Trophoblast cell (in vitro differentiated cells and primary cell): ENCODE data around the gene ASTN2.

ENCODE experiments used
- DNase-seq, 2 donors: peaks; one replicate each; pipeline ENCODE4 v3.0.0-alpha.2; 2016
- H2AFZ ChIP-seq: 2 replicates; pipeline ENCODE4 v1.6.1; 2013; ENCODE audit warnings: low read length, moderate library complexity, mild to moderate bottlenecking; ENCODE audit not compliant: insufficient read depth, poor library complexity
- H2AK5ac ChIP-seq: 2 replicates; pipeline ENCODE4 v1.6.1; 2013; ENCODE audit warnings: mild to moderate bottlenecking, low read length
- H2BK120ac ChIP-seq: 2 replicates; pipeline ENCODE4 v1.6.1; 2013; ENCODE audit warnings: low read length, mild to moderate bottlenecking, moderate library complexity; ENCODE audit not compliant: insufficient read depth, poor library complexity
- H2BK12ac ChIP-seq: 2 replicates; pipeline ENCODE4 v1.6.1; 2013; ENCODE audit warnings: mild to moderate bottlenecking, low read length, moderate library complexity
- H2BK5ac ChIP-seq: 2 replicates; pipeline ENCODE4 v1.6.1; 2013; ENCODE audit warnings: low read length, low read depth, moderate library complexity, mild to moderate bottlenecking; ENCODE audit not compliant: poor library complexity
- H3K14ac ChIP-seq: 2 replicates; pipeline ENCODE4 v1.6.1; 2013; ENCODE audit warnings: mild to moderate bottlenecking, low read length
- H3K18ac ChIP-seq: 2 replicates; pipeline ENCODE4 v1.6.1; 2013; ENCODE audit warnings: mild to moderate bottlenecking, low read length
- H3K23ac ChIP-seq: 2 replicates; pipeline ENCODE4 v1.6.1; 2013; ENCODE audit warnings: low read length
- H3K27ac ChIP-seq: 2 replicates; pipeline ENCODE4 v1.5.1; 2013; ENCODE audit warnings: low read depth, mild to moderate bottlenecking, inconsistent platforms, low read length, moderate library complexity
- H3K27me3 ChIP-seq: 2 replicates; pipeline ENCODE4 v1.6.1; 2013; ENCODE audit warnings: inconsistent platforms, mild to moderate bottlenecking, low read length, moderate library complexity; ENCODE audit not compliant: insufficient read depth
- H3K36me3 ChIP-seq, 2 experiments: 1 replicate in 1 of 2; 2 replicates in 1 of 2; pipeline ENCODE4 v1.6.1; 2013; ENCODE audit warnings: low read length in 2 of 2, mild to moderate bottlenecking in 2 of 2, moderate library complexity in 1 of 2; ENCODE audit not compliant: insufficient read depth in 2 of 2, control insufficient read depth in 1 of 2
- H3K4ac ChIP-seq: 2 replicates; pipeline ENCODE4 v1.6.1; 2013; ENCODE audit warnings: low read depth, mild to moderate bottlenecking, low read length, moderate library complexity
- H3K4me1 ChIP-seq, 2 experiments: 1 replicate in 1 of 2; 2 replicates in 1 of 2; pipeline ENCODE4 v1.6.1; 2013; ENCODE audit warnings: low read length in 2 of 2, mild to moderate bottlenecking in 2 of 2, moderate library complexity in 1 of 2; ENCODE audit not compliant: insufficient read depth in 2 of 2, control insufficient read depth in 1 of 2
- H3K4me2 ChIP-seq: 2 replicates; pipeline ENCODE4 v1.6.1; 2013; ENCODE audit warnings: inconsistent platforms, mild to moderate bottlenecking, low read length, moderate library complexity
- H3K4me3 ChIP-seq: 2 replicates; pipeline ENCODE4 v1.5.1; 2013; ENCODE audit warnings: mild to moderate bottlenecking, low read depth, low read length, inconsistent platforms
- H3K79me1 ChIP-seq: one replicate; pipeline ENCODE4 v1.6.1; 2013; ENCODE audit warnings: low read length
- H3K79me2 ChIP-seq: 2 replicates; pipeline ENCODE4 v1.6.1; 2013; ENCODE audit warnings: low read length, mild to moderate bottlenecking; ENCODE audit not compliant: control insufficient read depth, insufficient read depth, poor library complexity
- H3K9ac ChIP-seq: 2 replicates; pipeline ENCODE4 v1.6.1; 2013; ENCODE audit warnings: mild to moderate bottlenecking, low read length
- H3K9me3 ChIP-seq: 2 replicates; pipeline ENCODE4 v1.6.1; 2013; ENCODE audit warnings: low read depth, mild to moderate bottlenecking, control low read depth, inconsistent platforms, low read length; ENCODE audit not compliant: insufficient read depth
- H4K12ac ChIP-seq: 2 replicates; pipeline ENCODE4 v1.6.1; 2013; ENCODE audit warnings: low read depth, mild to moderate bottlenecking, low read length, moderate library complexity
- H4K8ac ChIP-seq: 2 replicates; pipeline ENCODE4 v1.6.1; 2013; ENCODE audit warnings: low read depth, mild to moderate bottlenecking, low read length, moderate library complexity
- H4K91ac ChIP-seq: one replicate; pipeline ENCODE4 v1.6.1; 2013; ENCODE audit warnings: low read depth, mild to moderate bottlenecking, low read length, moderate library complexity
- WGBS: extraction: QIAGEN DNeasy Blood & Tissue Kit; methylation state at CpG from one replicate; pipeline ENCODE4 v1.1.7; 2013; ENCODE audit warnings: missing lambda C conversion rate; ENCODE audit not compliant: insufficient read length, insufficient coverage; ENCODE audit errors: extremely low coverage; 5-methylcytosine and 5-hydroxymethylcytosine counted together

Gene ASTN2

GRCh38 chr9:117083559-117083958, 331.3 kb downstream of the ASTN2 start:
- H3K9ac ChIP-seq: no peak overlapping the region
- H3K9me3 ChIP-seq: no peaks in the 10 kb centered on the region
- H3K79me1 ChIP-seq: no peaks in the 10 kb centered on the region
- H2BK5ac ChIP-seq: no peak overlapping the region
- no peak overlapping the region for H3K23ac ChIP-seq
- no peak overlapping the region for H3K4me2 ChIP-seq
- H4K91ac ChIP-seq: no peak overlapping the region
- H3K18ac ChIP-seq: no peak overlapping the region
- H3K14ac ChIP-seq: no peak overlapping the region
- H4K8ac ChIP-seq: no peak overlapping the region
- WGBS: no CpG with 5 or more reads among the region's 8 CpGs
- peaks cover 0 to 2% of the 10 kb centered on the region in 2 experiments for H3K4me1 ChIP-seq
- no peaks in the 10 kb centered on the region for H3K36me3 ChIP-seq
- H2AK5ac ChIP-seq: no peak overlapping the region
- H3K27me3 ChIP-seq: no peaks in the 10 kb centered on the region
- no peak overlapping the region for H3K4ac ChIP-seq
- H2BK12ac ChIP-seq: no peak overlapping the region
- no peak overlapping the region for H2BK120ac ChIP-seq
- H3K4me3 ChIP-seq: no peak overlapping the region
- no peak overlapping the region for H4K12ac ChIP-seq
- H2AFZ ChIP-seq: no peak overlapping the region
- H3K79me2 ChIP-seq: no peaks in the 10 kb centered on the region
- no peak overlapping the region for H3K27ac ChIP-seq
- DNase-seq: no peak

DNA sequence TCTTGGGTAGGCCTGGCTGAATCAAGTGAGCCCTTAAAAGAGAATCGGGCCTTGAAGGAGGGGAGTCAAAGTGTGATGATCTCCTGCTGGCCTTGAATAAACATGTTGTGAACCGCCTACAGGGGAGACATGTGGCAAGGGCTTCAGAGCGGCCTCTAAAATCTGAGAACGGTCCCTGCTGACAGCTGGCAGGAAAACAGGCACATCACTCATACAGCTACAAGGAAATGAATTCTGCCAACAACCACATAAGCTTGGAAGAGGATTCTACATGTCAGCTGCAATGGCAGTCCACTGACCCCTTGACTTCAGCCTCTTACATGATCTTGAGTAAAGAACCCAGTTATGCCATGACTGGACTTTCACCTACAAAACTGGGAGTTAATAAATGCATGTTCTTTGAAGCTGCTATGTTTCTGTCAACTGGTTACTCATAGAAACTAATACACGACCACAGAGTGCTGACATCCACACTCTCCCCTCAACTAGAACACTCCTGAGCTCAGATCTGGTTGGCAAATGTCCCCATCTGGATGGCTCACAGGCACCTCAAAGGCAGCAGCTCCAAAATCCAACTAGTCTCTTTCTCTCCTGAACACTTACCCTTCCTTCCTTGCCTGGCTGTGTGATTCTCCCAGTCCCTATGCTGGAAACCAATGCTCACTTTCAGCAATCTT, 333.1 kb downstream of the ASTN2 start:
- no peak overlapping the region for H3K4me2 ChIP-seq
- H3K36me3 ChIP-seq: no peaks in the 10 kb centered on the region
- H3K4me1 ChIP-seq: peaks cover 0 to 2% of the 10 kb centered on the region in 2 experiments
- no peak overlapping the region for H3K4me3 ChIP-seq
- H2BK120ac ChIP-seq: no peak overlapping the region
- H4K91ac ChIP-seq: no peak overlapping the region
- DNase-seq: no peak
- no CpG with 5 or more reads among the region's 5 CpGs for WGBS
- no peak overlapping the region for H3K9ac ChIP-seq
- H3K79me1 ChIP-seq: no peaks in the 10 kb centered on the region
- H3K27ac ChIP-seq: no peak overlapping the region
- no peak overlapping the region for H2AK5ac ChIP-seq
- no peak overlapping the region for H2BK12ac ChIP-seq
- H3K18ac ChIP-seq: no peak overlapping the region
- H3K23ac ChIP-seq: no peak overlapping the region
- H3K79me2 ChIP-seq: no peaks in the 10 kb centered on the region
- H4K12ac ChIP-seq: no peak overlapping the region
- H3K27me3 ChIP-seq: no peaks in the 10 kb centered on the region
- no peak overlapping the region for H3K4ac ChIP-seq
- no peak overlapping the region for H2AFZ ChIP-seq
- H3K14ac ChIP-seq: no peak overlapping the region
- no peak overlapping the region for H2BK5ac ChIP-seq
- H4K8ac ChIP-seq: no peak overlapping the region
- H3K9me3 ChIP-seq: no peaks in the 10 kb centered on the region

DNA sequence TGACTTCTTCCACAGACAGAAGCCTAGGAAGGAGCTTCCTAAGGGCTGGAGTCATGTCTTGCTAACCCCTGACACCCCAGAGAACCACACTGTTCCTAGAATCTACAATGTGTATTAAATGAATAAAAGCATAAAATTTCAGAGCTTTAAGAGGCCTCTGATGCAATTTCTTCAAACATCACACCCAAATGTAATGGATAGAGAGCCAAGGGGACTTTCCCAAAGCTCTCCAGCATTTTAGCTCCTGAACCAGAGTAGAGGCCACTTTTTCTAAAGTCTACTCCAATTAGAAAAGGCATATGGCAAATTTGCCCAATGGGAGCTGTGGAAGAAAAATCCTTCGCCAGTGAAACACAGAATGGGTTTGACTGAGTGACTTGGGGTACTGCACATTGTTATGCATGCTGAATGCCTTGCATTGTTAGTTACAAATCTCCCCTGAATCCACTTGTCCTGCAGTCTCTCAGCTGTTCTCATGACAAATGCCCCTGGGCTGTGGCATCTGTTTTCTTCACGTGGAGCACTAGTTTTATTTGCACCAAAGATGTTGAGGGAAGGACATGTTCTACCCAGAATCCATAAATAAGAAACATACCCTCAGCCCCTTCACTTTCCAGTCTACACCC, 334.0 kb downstream of the ASTN2 start:
- WGBS: no CpG with 5 or more reads among the region's 2 CpGs
- Histone ChIP-seq H2BK120ac (no peak overlapping the region), H3K14ac (no peak overlapping the region), H4K12ac (no peak overlapping the region), H3K79me2 (no peaks in the 10 kb centered on the region), H4K91ac (no peak overlapping the region), H2BK5ac (no peak overlapping the region), H3K9ac (no peak overlapping the region), H3K27ac (no peak overlapping the region), H3K36me3 (no peaks in the 10 kb centered on the region), H3K27me3 (no peaks in the 10 kb centered on the region), H3K4me2 (no peak overlapping the region), H3K4ac (no peak overlapping the region), H2BK12ac (no peak overlapping the region), H2AK5ac (no peak overlapping the region), H3K23ac (no peak overlapping the region), H3K79me1 (no peaks in the 10 kb centered on the region), H3K4me3 (no peak overlapping the region), H3K18ac (no peak overlapping the region), H3K4me1 (peaks cover 0 to 2% of the 10 kb centered on the region in 2 experiments), H2AFZ (no peak overlapping the region), H4K8ac (no peak overlapping the region), H3K9me3 (no peaks in the 10 kb centered on the region)
- DNase-seq: no peak

DNA sequence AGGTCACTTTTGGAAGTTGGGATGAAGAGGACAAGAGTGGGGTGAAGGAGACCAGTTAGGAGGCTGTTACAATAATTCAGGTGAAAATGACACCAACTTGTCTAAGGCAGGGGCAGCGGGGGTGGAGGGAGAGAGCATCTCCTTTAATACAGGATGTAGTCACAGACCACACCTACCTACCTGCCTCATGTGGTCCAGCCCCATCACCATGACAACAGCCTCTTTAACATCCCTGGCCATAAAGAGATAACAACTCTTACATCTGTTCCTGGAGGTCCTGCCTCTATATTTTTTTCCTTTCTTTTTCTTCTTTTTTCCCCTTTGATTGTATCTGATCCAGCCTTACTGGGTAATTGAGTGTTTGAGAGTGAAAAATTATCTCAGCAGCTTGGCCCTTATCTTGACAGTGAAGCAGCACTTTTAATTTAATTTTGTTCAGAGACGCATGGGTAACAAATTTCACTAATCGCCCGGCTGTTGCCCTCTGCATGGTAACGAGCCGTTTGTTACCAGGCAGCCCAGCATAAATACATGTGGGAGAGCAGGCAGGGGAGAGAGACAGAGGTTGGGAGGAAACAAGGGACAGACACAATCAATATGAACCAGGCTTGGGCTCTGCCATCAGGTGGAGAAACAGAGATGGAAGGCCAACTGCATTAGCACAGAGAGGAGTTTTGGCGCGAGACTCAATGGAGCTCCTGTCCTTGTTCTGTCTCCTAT, 338.1 kb downstream of the ASTN2 start:
- no peak overlapping the region for H3K4ac ChIP-seq
- H3K4me1 ChIP-seq: peaks cover 0 to 6% of the 10 kb centered on the region in 2 experiments
- no peak overlapping the region for H3K9ac ChIP-seq
- no peaks in the 10 kb centered on the region for H3K9me3 ChIP-seq
- no peaks in the 10 kb centered on the region for H3K36me3 ChIP-seq
- no peak overlapping the region for H3K4me3 ChIP-seq
- H3K14ac ChIP-seq: no peak overlapping the region
- H4K8ac ChIP-seq: no peak overlapping the region
- no peaks in the 10 kb centered on the region for H3K79me1 ChIP-seq
- no peak overlapping the region for H3K27ac ChIP-seq
- H3K27me3 ChIP-seq: no peaks in the 10 kb centered on the region
- no peak overlapping the region for H4K91ac ChIP-seq
- H3K4me2 ChIP-seq: no peak overlapping the region
- DNase-seq: no peak
- H3K79me2 ChIP-seq: no peaks in the 10 kb centered on the region
- no peak overlapping the region for H3K23ac ChIP-seq
- no peak overlapping the region for H2BK5ac ChIP-seq
- whole genome bisulfite sequencing: no CpG with 5 or more reads among the region's 8 CpGs
- H2AK5ac ChIP-seq: no peak overlapping the region
- H2BK12ac ChIP-seq: no peak overlapping the region
- no peak overlapping the region for H2AFZ ChIP-seq
- H2BK120ac ChIP-seq: no peak overlapping the region
- H4K12ac ChIP-seq: no peak overlapping the region
- no peak overlapping the region for H3K18ac ChIP-seq
